Keratinocyte (primary cell): ENCODE data around the gene GDF2. TPM values are rescaled to one million over a fixed set of nuclear protein-coding genes. Genes with fewer than 3 reads are reported as not detected.

ENCODE experiments used
- DNase-seq: peaks from one replicate; pipeline ENCODE4 v3.0.0-alpha.2; 2011; ENCODE audit warnings: low read depth, missing footprints, low spot score
- FAIRE-seq: peaks from 2 replicates; lab custom pipeline; 2011; peaks lifted over from hg19 to GRCh38; lab: Jason Lieb, UNC
- H2AFZ ChIP-seq: 2 replicates; pipeline ENCODE4 v1.6.0; 2012; ENCODE audit warnings: low read length, control low read depth, inconsistent platforms; ENCODE audit not compliant: control insufficient read depth
- H3K27ac ChIP-seq: 2 replicates; pipeline ENCODE4 v1.5.1; 2011; ENCODE audit warnings: low read length; ENCODE audit not compliant: control insufficient read depth, insufficient read depth
- H3K27me3 ChIP-seq: 3 replicates; pipeline ENCODE4 v1.6.0; 2011; ENCODE audit warnings: low read length; ENCODE audit not compliant: control insufficient read depth, insufficient read depth; ENCODE audit errors: extremely low read depth
- H3K36me3 ChIP-seq, 2 experiments: 2 replicates in 1 of 2; 3 replicates in 1 of 2; pipeline ENCODE4 v1.5.1; 2011; ENCODE audit warnings: low read length in 2 of 2, mild to moderate bottlenecking in 1 of 2; ENCODE audit not compliant: control insufficient read depth in 2 of 2, insufficient read depth in 2 of 2; ENCODE audit errors: extremely low read depth in 1 of 2
- H3K4me1 ChIP-seq: 3 replicates; pipeline ENCODE4 v1.5.1; 2011; ENCODE audit warnings: low read length; ENCODE audit not compliant: control insufficient read depth, insufficient read depth; ENCODE audit errors: extremely low read depth
- H3K4me2 ChIP-seq: 3 replicates; pipeline ENCODE4 v1.6.0; 2011; ENCODE audit warnings: low read depth, low read length; ENCODE audit not compliant: control insufficient read depth, insufficient read depth; ENCODE audit errors: extremely low read depth
- H3K4me3 ChIP-seq, 3 experiments: fragments of 200-600 bp in 1 of 3; sonication (generic) in 1 of 3; 2 replicates in 2 of 3; 3 replicates in 1 of 3; pipeline ENCODE4 v1.5.1; 2011 to 2016; ENCODE audit warnings: low read length in 3 of 3, mild to moderate bottlenecking in 3 of 3, control low read depth in 2 of 3, inconsistent platforms in 1 of 3, low read depth in 1 of 3, mixed read lengths in 1 of 3, mixed run types in 1 of 3, moderate library complexity in 1 of 3; ENCODE audit not compliant: control insufficient read depth in 2 of 3, insufficient read depth in 2 of 3; ENCODE audit errors: extremely low read depth in 1 of 3
- H3K79me2 ChIP-seq: 2 replicates; pipeline ENCODE4 v1.6.0; 2012; ENCODE audit warnings: low read length; ENCODE audit not compliant: control insufficient read depth, insufficient read depth
- H3K9ac ChIP-seq: 3 replicates; pipeline ENCODE4 v1.6.0; 2011; ENCODE audit warnings: low read length; ENCODE audit not compliant: control insufficient read depth, insufficient read depth; ENCODE audit errors: extremely low read depth
- H3K9me1 ChIP-seq: 3 replicates; pipeline ENCODE4 v1.6.0; 2011; ENCODE audit warnings: low read length; ENCODE audit not compliant: control insufficient read depth, insufficient read depth; ENCODE audit errors: extremely low read depth
- H3K9me3 ChIP-seq: 2 replicates; pipeline ENCODE4 v1.5.1; 2012; ENCODE audit warnings: low read depth, low read length; ENCODE audit not compliant: control insufficient read depth
- H4K20me1 ChIP-seq: 3 replicates; pipeline ENCODE4 v1.6.0; 2011; ENCODE audit warnings: low read length; ENCODE audit not compliant: control insufficient read depth, insufficient read depth; ENCODE audit errors: extremely low read depth
- EZH2 ChIP-seq: IDR thresholded peaks from one replicate; pipeline ENCODE4 v1.6.1; 2012; ENCODE audit warnings: inconsistent platforms, mild to moderate bottlenecking, low read length, moderate library complexity
- dilution Hi-C: fragments of 300-500 bp; cut with MboI; formaldehyde crosslinking; loops from one replicate; pipeline ENCODE4 v1.7.0; 2020; ENCODE audit warnings: low sequenced_read_pairs; ENCODE audit not compliant: extremely low pct_ligation_motif_present
- polyA plus RNA-seq, 5 experiments: library from polyadenylated mRNA; depleted of rRNA in 3 of 5; stranded (reverse) in 3 of 5; stranded (forward) in 1 of 5; unstranded in 1 of 5; fragments of >200 nt; gene quantifications; 1 replicate in 1 of 5; 2 replicates in 3 of 5; 3 replicates in 1 of 5; pipeline versions ENCODE4 v1.2.1 to v1.2.3, GENCODE V29; 2011 to 2012; ENCODE audit warnings: missing spikeins in 2 of 5, low read depth in 1 of 5, low replicate concordance in 1 of 5
- TF ChIP-seq, protein P1 (sequence below), 3 experiments: IDR thresholded peaks in 1 of 3; conservative IDR thresholded peaks in 1 of 3; optimal IDR thresholded peaks in 1 of 3; 2 replicates in 2 of 3; 3 replicates in 1 of 3; pipeline versions ENCODE3 to v1.5.1; 2011; ENCODE audit warnings: low read length in 3 of 3, mild to moderate bottlenecking in 3 of 3, moderate library complexity in 2 of 3, control low read depth in 1 of 3, inconsistent platforms in 1 of 3; ENCODE audit not compliant: insufficient read depth in 2 of 3; ENCODE audit errors: extremely low read depth in 1 of 3

The GDF2 gene
- polyA plus RNA-seq, 1 donor (not counting 4 experiments of a cell fraction or from before 2014, with no cell fraction given): not detected

DNA sequence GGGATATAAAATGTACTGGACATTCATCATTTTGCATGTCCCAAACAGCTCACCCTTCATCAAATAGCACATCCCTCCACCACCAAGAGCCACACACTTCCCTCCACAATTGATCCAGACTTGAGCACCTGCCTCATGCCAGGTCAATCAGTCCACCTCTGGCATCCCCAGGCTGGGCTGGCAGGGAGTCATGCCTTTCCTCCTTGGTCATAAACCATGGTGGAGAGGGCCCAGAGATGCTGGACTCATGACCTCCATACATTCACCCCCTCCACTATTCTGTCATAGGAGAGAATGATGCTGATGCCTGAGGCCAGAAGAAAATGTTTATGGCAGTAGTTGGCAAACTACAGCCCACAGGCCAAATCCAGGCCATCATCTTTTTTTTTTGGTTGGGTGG is 38.4 kb upstream of the GDF2 start:
- TF ChIP-seq, protein P1, sequence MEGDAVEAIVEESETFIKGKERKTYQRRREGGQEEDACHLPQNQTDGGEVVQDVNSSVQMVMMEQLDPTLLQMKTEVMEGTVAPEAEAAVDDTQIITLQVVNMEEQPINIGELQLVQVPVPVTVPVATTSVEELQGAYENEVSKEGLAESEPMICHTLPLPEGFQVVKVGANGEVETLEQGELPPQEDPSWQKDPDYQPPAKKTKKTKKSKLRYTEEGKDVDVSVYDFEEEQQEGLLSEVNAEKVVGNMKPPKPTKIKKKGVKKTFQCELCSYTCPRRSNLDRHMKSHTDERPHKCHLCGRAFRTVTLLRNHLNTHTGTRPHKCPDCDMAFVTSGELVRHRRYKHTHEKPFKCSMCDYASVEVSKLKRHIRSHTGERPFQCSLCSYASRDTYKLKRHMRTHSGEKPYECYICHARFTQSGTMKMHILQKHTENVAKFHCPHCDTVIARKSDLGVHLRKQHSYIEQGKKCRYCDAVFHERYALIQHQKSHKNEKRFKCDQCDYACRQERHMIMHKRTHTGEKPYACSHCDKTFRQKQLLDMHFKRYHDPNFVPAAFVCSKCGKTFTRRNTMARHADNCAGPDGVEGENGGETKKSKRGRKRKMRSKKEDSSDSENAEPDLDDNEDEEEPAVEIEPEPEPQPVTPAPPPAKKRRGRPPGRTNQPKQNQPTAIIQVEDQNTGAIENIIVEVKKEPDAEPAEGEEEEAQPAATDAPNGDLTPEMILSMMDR (optimal IDR thresholded peaks at IDR 0.05 in 1 of 3, IDR thresholded peaks at IDR 0.05 in 1 of 3, conservative IDR thresholded peaks at IDR 0.05 in 1 of 3; ENCODE audit: extremely low read depth in 1 of 3, insufficient read depth in 2 of 3, low read length in 3 of 3): no peak
- no peak for TF ChIP-seq EZH2
- H3K79me2 ChIP-seq: no peaks in the 10 kb centered on the region
- no peaks in the 10 kb centered on the region for H3K4me1 ChIP-seq
- H3K9ac ChIP-seq: no peak overlapping the region
- no peak overlapping the region for H3K4me2 ChIP-seq
- H3K36me3 ChIP-seq: no peaks in the 10 kb centered on the region
- H3K9me1 ChIP-seq: no peaks in the 10 kb centered on the region
- peaks cover 28% of the 10 kb centered on the region for H3K27me3 ChIP-seq
- DNase-seq: no peak
- H3K4me3 ChIP-seq: no peak overlapping the region
- no peak overlapping the region for H3K27ac ChIP-seq
- no peak for FAIRE-seq
- H3K9me3 ChIP-seq: no peaks in the 10 kb centered on the region
- H4K20me1 ChIP-seq: no peaks in the 10 kb centered on the region
- dilution Hi-C loops: no loop called here
- H2AFZ ChIP-seq: no peak overlapping the region

DNA sequence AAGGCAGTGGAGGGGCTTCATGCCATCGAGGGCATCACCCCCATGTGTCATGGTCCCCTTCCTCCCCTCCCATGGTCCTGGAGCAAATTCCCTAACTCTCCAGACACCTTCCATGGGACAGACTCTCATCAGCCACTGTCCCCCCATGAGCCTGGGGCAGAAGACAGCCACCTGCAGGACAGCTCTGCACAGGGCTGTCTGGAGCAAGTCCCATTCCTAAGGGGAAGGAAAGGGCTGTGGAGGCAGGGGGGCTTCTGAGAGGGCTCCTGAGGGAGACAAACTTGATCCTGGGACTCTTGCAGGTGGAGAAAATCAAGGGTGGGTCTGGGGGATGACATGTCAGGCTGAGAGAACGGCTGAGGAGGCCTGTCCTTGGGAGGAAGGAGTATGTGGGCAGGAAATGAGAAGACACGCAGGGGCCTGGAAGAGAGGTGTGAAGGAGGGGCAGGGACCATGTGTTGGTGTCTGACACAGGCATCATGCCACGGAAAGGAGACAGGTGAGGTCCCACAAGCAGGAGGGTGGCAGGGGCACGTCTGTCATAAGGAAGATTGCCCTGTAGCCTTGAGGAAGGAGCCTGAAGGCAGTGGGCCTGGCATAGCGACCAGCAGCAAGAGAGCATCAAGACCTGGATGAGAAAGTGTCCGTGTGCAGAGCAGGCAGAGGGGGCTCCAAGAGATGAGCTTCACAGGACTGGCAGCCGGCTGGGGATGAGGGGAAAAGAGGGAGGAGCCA is 36.7 kb upstream of the GDF2 start:
- Histone ChIP-seq H3K9me1 (no peaks in the 10 kb centered on the region), H3K9me3 (no peaks in the 10 kb centered on the region), H4K20me1 (no peaks in the 10 kb centered on the region), H3K27me3 (peaks cover 35% of the 10 kb centered on the region), H3K4me3 (no peak overlapping the region), H3K79me2 (no peaks in the 10 kb centered on the region), H3K4me1 (no peaks in the 10 kb centered on the region), H3K4me2 (no peak overlapping the region), H3K9ac (no peak overlapping the region), H3K36me3 (no peaks in the 10 kb centered on the region), H2AFZ (no peak overlapping the region), H3K27ac (no peak overlapping the region)
- dilution Hi-C loops: no loop called here
- no peak for TF ChIP-seq EZH2
- TF ChIP-seq, protein P1 (optimal IDR thresholded peaks at IDR 0.05 in 1 of 3, IDR thresholded peaks at IDR 0.05 in 1 of 3, conservative IDR thresholded peaks at IDR 0.05 in 1 of 3; ENCODE audit: extremely low read depth in 1 of 3, insufficient read depth in 2 of 3, low read length in 3 of 3): no peak
- FAIRE-seq (no peak), DNase-seq (no peak)
